ENCODE results near the gene DYNC2H1.

GRCh38 chr11:103448966-103449365, 339.7 kb downstream of the DYNC2H1 start:
- no peak for TF ChIP-seq POLR2A (IDR thresholded peaks at IDR 0.05)
- no peak for TF ChIP-seq EP300 (IDR thresholded peaks at IDR 0.05)
- no peak for TF ChIP-seq CTCF (IDR thresholded peaks at IDR 0.05)

Data from sigmoid colon (tissue), 4 donors.